Right lung (tissue), 5 donors: ENCODE data around the gene USP15. TPM values are rescaled to one million over a fixed set of nuclear protein-coding genes. Genes with fewer than 3 reads are reported as not detected.
"Not testable (repeated sequence)": the region's sequence is repeated elsewhere in the genome, so short reads cannot be mapped to it uniquely, and the experiment has no call there.

ENCODE experiments used
- DNase-seq, 2 donors: peaks; one replicate each; pipeline ENCODE4 v3.0.0-alpha.2; 2013
- polyA plus RNA-seq, 5 donors: library from polyadenylated mRNA; unstranded; fragments of 120-200 nt; gene quantifications; one replicate each; pipeline versions ENCODE4 v1.2.1 to v1.2.3, GENCODE V29; 2013; ENCODE audit warnings: inconsistent platforms in 1 of 5, low replicate concordance in 1 of 5; ENCODE audit not compliant: insufficient read length in 5 of 5, insufficient read depth in 1 of 5

Gene USP15
- polyA plus RNA-seq, 5 donors = 33.1 to 64.3 (median 54.9) TPM

DNA sequence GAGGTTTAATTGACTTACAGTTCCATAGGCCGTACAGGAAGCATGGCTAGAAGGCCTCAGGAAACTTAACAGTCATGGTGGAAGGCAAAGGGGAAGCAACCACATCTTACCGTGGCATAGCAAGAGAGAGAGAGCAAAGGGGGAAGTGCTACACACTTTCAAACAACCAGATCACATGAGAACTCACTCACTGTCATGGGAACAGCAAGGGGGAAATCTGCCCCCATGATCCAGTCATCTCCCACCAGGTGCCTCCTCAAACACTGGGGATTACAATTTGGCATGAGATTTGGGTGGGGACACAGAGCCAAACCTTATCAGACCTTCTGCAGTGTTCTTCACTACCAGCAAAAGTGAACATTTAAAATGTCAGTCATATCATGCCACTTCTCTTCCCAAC, 58.9 kb downstream of the USP15 start:
- no peak for DNase-seq

- no peak for DNase-seq
Observed at GRCh38 chr12:62320054-62320453, 59.9 kb downstream of the USP15 start.

- DNase-seq = no peak
Observed at GRCh38 chr12:62323386-62323785, 63.2 kb downstream of the USP15 start.

GRCh38 chr12:62328296-62328921, 68.2 kb downstream of the USP15 start:
- DNase-seq = no peak

- DNase-seq = no peak
Observed at GRCh38 chr12:62331306-62331705, 71.1 kb downstream of the USP15 start.

DNA sequence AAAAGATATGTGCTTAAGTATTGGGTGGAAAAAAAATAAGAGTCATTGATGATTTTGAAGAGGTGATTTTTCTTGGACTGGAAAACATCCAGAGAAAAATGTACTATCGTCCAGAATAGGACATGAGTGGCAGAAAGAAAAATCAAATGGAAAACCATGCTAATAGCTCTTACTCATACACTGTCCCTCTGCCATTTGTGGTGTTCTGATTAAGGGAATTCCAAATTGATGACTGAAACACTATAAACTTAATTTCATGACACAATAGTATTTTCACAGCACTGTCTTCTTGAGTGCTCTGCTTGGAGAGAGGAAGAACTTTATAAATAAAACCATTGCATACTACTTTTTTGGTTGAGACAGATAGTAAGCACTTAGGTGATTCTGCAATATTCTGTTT, 72.4 kb downstream of the USP15 start:
- no peak for DNase-seq

DNA sequence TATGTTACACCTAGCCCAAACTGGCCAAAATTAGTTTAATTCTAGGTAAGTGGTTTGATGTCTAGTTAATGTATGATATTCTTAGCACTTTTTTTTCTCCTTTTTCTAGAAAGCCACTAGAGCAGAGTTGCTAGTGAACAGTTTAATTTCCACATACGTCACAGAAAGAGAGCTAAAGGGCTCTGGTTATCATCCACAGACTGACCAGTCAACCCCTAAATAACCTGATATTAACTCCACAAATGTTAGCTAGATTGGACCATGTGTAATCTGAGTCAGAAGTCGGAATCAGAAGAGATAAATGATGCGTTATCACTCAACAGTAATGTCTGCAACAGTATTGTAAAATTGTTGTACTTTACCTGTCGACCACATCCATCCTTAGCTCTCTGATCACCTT, 74.9 kb downstream of the USP15 start:
- DNase-seq = no peak

DNA sequence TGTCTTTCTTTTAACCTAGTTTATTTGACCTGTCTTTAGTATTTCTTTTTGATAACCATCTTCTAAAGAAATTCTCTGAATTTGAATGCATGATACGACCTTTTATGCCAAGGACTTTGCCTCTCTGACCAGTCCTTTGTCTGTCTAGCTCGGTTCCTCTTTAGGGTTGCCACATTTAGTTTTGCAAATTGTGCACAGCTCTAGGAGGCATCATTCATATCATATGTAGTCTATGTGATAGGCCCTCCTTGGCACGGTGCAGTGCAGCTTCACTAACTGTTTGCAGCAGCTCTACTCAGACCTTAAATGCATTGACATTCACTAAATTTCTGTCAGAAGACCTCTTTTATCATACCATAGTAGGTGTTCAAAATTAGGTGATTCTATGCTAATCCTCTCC, 75.6 kb downstream of the USP15 start:
- DNase-seq = no peak

DNA sequence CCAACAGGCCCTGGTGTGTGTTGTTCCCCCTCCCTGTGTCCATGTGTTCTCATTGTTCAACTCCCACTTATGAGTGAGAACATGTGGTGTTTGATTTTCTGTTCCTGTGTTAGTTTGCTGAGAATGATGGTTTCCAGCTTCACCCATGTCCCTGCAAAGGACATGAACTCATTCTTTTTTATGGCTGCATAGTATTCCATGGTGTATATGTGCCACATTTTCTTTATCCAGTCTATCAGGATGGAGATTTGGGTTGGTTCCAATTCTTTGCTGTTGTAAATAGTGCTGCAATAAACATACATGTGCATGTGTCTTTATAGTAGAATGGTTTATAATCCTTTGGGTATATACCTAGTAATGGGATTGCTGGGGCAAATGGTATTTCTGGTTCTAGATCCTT, 77.4 kb downstream of the USP15 start:
- not testable (repeated sequence) for DNase-seq

DNA sequence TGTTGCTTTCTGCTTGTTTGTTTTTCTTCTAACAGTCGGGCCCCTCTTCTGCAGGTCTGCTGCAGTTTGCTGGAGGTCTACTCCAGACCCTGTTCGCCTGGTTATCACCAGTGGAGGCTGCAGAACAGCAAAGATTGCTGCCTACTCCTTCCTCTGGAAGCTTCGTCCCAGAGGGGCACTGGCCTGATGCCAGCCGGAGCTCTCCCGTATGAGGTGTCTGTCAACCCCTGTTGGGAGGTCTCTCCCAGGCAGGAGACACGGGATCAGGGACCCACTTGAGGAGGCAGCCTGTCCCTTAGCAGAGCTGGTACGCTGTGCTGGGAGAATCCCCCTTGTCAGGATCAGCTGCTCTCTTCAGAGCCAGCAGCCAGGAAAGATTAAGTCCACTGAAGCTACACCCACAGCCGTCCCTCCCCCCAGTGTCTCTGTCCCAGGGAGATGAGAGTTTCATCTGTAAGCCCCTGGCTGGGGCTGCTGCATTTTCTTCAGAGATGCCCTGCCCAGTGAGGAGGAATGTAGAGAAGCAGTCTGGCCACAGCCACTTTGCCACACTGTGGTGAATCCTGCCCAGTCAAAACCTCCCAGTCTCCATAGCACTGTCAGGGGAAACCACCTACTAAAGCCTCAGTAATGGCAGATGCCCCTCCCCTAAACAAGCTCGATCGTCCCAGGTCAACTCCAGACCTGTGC, 82.6 kb downstream of the USP15 start:
- DNase-seq = not testable (repeated sequence)

- not testable (repeated sequence) for DNase-seq
Observed at GRCh38 chr12:62343304-62344120, 83.3 kb downstream of the USP15 start.

- DNase-seq = not testable (repeated sequence)
Observed at GRCh38 chr12:62344731-62345556, 84.7 kb downstream of the USP15 start.

DNA sequence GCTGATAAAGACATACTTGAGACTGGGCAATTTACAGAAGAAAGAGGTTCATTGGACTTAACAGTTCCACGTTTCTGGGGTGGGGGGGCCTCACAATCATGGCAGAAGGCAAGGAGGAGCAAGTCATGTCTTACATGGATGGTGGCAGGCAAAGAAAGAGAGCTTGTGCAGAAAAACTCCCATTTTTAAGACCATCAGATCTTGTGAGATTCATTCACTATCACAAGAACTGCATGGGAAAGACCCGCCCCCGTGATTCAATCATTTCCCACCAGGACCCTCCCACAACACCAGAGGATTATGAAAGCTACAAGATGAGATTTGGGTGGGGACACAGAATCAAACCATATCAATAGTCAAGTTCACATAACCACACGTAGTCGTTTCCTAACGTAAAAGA, 85.5 kb downstream of the USP15 start:
- DNase-seq = no peak

GRCh38 chr12:62346817-62347216, 86.6 kb downstream of the USP15 start:
- no peak for DNase-seq

DNA sequence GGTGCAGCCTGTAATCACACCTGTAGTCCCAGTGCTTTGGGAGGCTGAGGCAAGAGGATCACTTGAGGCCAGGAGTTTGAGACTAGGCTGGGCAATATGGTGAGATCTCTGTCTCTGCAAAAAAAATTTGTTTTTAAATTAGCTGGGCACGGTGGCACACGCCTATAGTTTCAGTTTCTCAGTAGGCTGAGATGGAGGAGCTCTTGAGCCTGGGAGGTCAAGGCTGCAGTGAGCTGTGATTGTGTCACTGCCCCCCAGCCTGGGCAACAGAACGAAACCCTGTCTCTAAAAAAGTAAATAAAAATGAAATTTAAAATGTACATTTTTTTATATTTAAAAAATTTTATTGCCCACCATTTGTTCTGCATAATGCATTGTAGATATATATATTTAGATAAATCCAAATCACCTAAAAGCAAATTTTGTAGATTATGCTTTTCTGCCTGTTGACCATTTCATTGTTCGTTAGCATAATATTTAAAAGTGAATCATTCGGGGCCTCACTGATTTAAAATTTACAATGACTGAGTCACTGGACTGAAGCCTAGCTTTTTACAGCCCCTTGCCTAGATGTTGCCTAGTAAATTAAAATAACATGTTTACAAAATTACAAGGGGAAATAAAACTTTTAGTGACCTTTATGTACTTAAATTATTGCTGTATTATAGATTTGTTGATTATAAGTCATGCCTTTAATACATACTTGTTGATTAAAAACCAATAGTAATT, 87.9 kb downstream of the USP15 start:
- no peak for DNase-seq

- DNase-seq = no peak
Observed at GRCh38 chr12:62350554-62350953, 90.3 kb downstream of the USP15 start.

DNA sequence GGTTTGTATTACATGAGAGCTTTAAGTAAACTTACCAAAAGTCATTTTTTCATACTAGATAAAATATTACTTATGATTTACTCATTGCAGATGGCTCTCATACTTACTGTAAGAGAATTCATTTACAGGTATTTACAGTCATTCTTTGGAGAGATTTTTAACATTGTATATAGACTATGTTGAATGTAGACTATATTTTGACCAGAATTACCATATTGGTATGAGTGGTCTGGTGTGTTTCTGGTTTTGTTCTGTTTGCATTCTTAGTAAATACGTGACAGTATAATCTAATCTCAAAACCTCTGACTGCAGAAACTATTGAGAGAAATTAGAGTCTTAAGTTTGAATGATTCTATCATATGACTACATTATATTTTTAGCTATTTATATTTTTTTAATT, 91.1 kb downstream of the USP15 start:
- no peak for DNase-seq

GRCh38 chr12:62361048-62361447, 100.8 kb downstream of the USP15 start:
- DNase-seq = no peak

DNA sequence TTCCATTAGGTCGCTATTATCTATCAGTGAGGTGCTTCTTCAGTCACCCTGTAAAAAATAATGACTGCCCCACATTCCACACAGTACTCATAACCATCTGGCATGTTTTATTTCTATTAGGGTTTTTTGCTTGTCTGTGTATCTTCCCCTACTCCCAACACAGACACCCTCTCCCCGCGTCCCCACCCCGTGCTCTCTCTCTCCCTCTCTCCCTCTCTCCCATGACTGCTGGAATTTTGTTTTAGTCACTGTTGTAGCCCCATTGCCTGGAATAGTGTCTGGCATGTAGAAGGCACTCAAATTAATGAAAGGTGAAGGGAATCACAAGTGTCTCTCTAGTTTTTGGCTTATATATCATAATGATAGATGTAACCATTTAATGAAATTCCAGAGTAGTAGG, 103.3 kb downstream of the USP15 start:
- DNase-seq = no peak

DNA sequence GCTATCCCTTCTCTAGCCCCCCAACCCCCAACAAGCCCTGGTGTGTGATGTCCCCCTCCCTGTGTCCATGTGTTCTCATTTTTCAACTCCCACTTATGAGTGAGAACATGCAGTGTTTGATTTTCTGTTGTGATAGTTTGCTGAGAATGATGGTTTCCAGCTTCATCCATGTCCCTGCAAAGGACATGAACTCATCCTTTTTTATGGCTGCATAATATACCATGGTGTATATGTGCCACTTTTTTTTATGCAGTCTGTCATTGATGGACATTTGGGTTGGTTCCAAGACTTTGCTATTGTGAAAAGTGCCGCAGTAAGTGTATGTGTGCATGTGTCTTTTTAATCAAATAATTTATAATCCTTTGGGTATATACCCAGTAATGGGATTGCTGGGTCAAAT, 104.5 kb downstream of the USP15 start:
- DNase-seq = not testable (repeated sequence)

DNA sequence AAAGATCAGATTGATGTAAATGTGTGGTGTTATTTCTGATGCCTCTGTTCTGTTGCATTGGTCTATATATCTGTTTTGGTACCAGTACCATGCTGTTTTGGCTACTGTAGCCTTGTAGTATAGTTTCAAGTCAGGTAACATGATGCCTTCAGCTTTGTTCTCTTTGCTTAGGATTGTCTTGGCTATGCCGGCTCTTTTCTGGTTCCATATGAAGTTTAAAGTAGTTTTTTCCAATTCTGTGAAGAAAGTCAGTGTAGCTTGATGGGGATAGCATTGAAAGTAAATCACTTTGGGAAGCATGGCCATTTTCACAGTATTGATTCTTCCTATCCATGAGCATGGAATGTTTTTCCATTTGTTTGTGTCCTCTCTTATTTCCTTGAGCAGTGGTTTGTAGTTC, 105.6 kb downstream of the USP15 start:
- DNase-seq = not testable (repeated sequence)
